Coronary artery (tissue), 2 donors: ENCODE results near the gene LSM2.

Experiments used
- DNase-seq: peaks from one replicate; pipeline ENCODE4 v3.0.0-alpha.2; 2017; ENCODE audit warnings: low spot score
- H3K27ac ChIP-seq, 2 donors: fragments of 200-600 bp; sonication (generic); one replicate each; pipeline ENCODE4 v1.5.1; 2016 to 2019
- H3K4me3 ChIP-seq: fragments of 200-600 bp; sonication (generic); 2 replicates; pipeline ENCODE4 v1.5.1; 2016; ENCODE audit warnings: mild to moderate bottlenecking, moderate library complexity
- CTCF ChIP-seq: fragments of 200-600 bp; sonication (generic); IDR thresholded peaks from one replicate; pipeline ENCODE4 v1.5.1; 2019; ENCODE audit warnings: antibody characterized with exemption

The LSM2 gene

GRCh38 chr6:31779908-31780307 lies 26.9 kb downstream of the LSM2 start:
- no peak for DNase-seq
- TF ChIP-seq CTCF, result no peak
- no peak overlapping the region for H3K4me3 ChIP-seq
- no peak overlapping the region for H3K27ac ChIP-seq

GRCh38 chr6:31778999-31779885 lies 27.5 kb downstream of the LSM2 start:
- DNase-seq, result no peak
- no peak overlapping the region for H3K27ac ChIP-seq
- no peak overlapping the region for H3K4me3 ChIP-seq
- no peak for TF ChIP-seq CTCF

- TF ChIP-seq CTCF, result no peak
- DNase-seq, result no peak
- Histone ChIP-seq H3K27ac (no peak overlapping the region), H3K4me3 (no peak overlapping the region)
Measured at GRCh38 chr6:31778193-31778592, 28.6 kb downstream of the LSM2 start.

GRCh38 chr6:31777667-31778050 lies 29.1 kb downstream of the LSM2 start:
- DNase-seq, result no peak
- no peak for TF ChIP-seq CTCF
- Histone ChIP-seq H3K4me3 (no peak overlapping the region), H3K27ac (no peak overlapping the region)

GRCh38 chr6:31776989-31777666 lies 29.6 kb downstream of the LSM2 start, which contains the start of gene VWA7:
TSS of gene VWA7 (minus strand) at chr6:31777328. CDS start at chr6:31776779, 549 bp downstream.
- no peak for DNase-seq
- no peak for TF ChIP-seq CTCF
- Histone ChIP-seq H3K4me3 (peak within 1 kb of the TSS; percentile 19), H3K27ac (peak within 1 kb of the TSS in 1 of 2 donors; percentile 26)

GRCh38 chr6:31776485-31776988 lies 30.2 kb downstream of the LSM2 start:
- no peak overlapping the region for H3K27ac ChIP-seq
- DNase-seq, result no peak
- H3K4me3 ChIP-seq, result peak overlapping the region; percentile 19
- no peak for TF ChIP-seq CTCF
